ENCODE data around the gene VPS4B.

- no peak for TF ChIP-seq CTCF (conservative IDR thresholded peaks at IDR 0.05)
- no peak for TF ChIP-seq ZFX (IDR thresholded peaks at IDR 0.05)
Observed at GRCh38 chr18:63356272-63356896, 65.9 kb downstream of the VPS4B start.
